SK-N-SH treated with all-trans-retinoic acid at 6 μM for 48 hours (cell line): Measurements from ENCODE around the gene MTHFD2L.

Experiments
- ARNTL ChIP-seq: fragments of 450-650 bp; formaldehyde crosslinking; IDR thresholded peaks from 2 replicates; pipeline ENCODE4 v1.5.0; 2020; ENCODE audit warnings: low read depth, mild to moderate bottlenecking, moderate library complexity, borderline replicate concordance
- ESRRG ChIP-seq: fragments of 250-450 bp; sonication (Bioruptor Pico); IDR thresholded peaks from 2 replicates; pipeline ENCODE4 v1.6.1; 2021; ENCODE audit warnings: mild to moderate bottlenecking
- ISL1 ChIP-seq: fragments of 250-450 bp; sonication (Bioruptor Pico); IDR thresholded peaks from 2 replicates; pipeline ENCODE4 v2.1.2; 2022; ENCODE audit warnings: mild to moderate bottlenecking, moderate library complexity
- ZNF8 ChIP-seq: fragments of 450-650 bp; formaldehyde crosslinking; IDR thresholded peaks from 2 replicates; pipeline ENCODE4 v1.5.0; 2020; ENCODE audit warnings: mild to moderate bottlenecking, moderate library complexity
- TF ChIP-seq, protein P1 (sequence below): fragments of 250-450 bp; sonication (Bioruptor Pico); IDR thresholded peaks from 2 replicates; pipeline ENCODE4 v1.5.1; 2020; ENCODE audit warnings: low read depth, mild to moderate bottlenecking, moderate library complexity

DNA sequence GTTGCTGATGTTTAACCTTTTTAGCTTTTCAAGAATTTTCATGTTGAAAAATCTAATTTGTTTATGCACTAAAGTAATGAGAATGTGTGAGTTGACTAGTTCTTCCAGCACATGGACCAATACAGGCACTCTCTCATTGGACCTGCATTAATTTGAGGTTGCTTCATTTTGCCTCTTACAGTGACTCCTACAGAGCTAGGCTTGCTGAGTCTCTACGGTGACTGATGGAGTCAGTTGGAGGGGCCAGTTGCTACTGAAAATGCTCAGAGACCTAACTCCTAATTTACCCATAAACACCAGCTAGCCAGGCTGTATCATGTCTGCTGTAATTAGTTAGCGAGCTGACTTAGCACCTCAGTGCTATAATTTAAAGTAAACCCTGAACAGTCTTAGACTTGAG, 10.9 kb downstream of the MTHFD2L start:
- TF ChIP-seq ARNTL (CRISPR knock-in tag) = no peak
- TF ChIP-seq ISL1 = no peak
- TF ChIP-seq, protein P1, sequence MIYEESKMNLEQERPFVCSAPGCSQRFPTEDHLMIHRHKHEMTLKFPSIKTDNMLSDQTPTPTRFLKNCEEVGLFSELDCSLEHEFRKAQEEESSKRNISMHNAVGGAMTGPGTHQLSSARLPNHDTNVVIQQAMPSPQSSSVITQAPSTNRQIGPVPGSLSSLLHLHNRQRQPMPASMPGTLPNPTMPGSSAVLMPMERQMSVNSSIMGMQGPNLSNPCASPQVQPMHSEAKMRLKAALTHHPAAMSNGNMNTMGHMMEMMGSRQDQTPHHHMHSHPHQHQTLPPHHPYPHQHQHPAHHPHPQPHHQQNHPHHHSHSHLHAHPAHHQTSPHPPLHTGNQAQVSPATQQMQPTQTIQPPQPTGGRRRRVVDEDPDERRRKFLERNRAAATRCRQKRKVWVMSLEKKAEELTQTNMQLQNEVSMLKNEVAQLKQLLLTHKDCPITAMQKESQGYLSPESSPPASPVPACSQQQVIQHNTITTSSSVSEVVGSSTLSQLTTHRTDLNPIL = no peak
- TF ChIP-seq ESRRG (CRISPR knock-in tag) = no peak
- no peak for TF ChIP-seq ZNF8 (CRISPR knock-in tag)
